ENCODE measurements around the gene SPTBN2. TPM values are rescaled to one million over a fixed set of nuclear protein-coding genes. Genes with fewer than 3 reads are reported as not detected.

The SPTBN2 gene
- total RNA-seq, 1 donor from 2014 or later = 3.2 TPM

DNA sequence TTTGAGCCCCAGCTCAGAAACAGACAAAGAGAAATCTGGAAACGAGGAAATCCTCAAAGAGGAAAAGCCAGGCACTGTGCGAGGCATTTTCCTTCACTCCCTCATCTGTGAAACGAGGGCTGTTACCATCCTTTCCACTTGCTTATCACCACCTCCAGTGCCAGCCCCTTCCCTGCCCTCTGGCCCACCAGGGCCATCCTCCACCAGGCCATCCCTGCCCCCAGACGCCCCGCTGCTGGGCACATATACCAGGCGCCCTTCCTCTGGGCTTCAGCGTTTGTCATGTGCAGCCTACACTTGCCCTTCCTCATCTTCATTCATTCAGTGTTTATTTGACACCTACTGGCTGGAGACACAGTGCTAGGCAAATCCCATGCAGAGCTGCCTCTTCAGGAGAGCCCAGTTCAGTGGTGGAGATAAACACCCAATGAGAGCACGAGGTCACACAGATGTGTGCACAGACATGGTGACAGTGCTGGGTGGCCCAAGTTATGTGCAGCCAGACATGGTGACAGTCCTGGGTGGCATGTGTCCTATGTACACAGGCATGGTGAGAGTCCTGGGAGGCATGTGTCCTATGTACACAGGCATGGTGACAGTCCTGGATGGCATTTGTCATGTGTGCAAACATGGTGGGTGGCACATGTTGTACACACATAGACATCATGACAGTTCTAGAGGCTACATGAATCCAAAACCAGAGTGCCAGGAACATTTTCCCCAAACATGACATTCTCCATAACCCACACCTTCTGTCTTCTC is 9.7 kb downstream of the SPTBN2 start:
- no peak overlapping the region for H3K27ac ChIP-seq
- intact Hi-C loops (cut with DNase I) = no loop called here
- TF ChIP-seq, protein P1, sequence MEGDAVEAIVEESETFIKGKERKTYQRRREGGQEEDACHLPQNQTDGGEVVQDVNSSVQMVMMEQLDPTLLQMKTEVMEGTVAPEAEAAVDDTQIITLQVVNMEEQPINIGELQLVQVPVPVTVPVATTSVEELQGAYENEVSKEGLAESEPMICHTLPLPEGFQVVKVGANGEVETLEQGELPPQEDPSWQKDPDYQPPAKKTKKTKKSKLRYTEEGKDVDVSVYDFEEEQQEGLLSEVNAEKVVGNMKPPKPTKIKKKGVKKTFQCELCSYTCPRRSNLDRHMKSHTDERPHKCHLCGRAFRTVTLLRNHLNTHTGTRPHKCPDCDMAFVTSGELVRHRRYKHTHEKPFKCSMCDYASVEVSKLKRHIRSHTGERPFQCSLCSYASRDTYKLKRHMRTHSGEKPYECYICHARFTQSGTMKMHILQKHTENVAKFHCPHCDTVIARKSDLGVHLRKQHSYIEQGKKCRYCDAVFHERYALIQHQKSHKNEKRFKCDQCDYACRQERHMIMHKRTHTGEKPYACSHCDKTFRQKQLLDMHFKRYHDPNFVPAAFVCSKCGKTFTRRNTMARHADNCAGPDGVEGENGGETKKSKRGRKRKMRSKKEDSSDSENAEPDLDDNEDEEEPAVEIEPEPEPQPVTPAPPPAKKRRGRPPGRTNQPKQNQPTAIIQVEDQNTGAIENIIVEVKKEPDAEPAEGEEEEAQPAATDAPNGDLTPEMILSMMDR (IDR thresholded peaks at IDR 0.05) = no peak

GRCh38 chr11:66718320-66718971 is 10.6 kb downstream of the SPTBN2 start:
- no peaks in the 10 kb centered on the region for H3K27me3 ChIP-seq
- H3K36me3 ChIP-seq = no peaks in the 10 kb centered on the region
- H3K4me3 ChIP-seq = no peak overlapping the region
- H3K4me1 ChIP-seq = no peaks in the 10 kb centered on the region
- DNase-seq (ENCODE audit: low spot score in 2 of 2) = no peak
- H3K9me3 ChIP-seq = no peaks in the 10 kb centered on the region
- H3K27ac ChIP-seq = no peak overlapping the region
- intact Hi-C loops (cut with DNase I) = no loop called here
- TF ChIP-seq, protein P1 (IDR thresholded peaks at IDR 0.05) = no peak

More for the DNA sequence above, 9.7 kb downstream of the SPTBN2 start:
- Histone ChIP-seq H3K4me3 (no peak overlapping the region), H3K9me3 (no peaks in the 10 kb centered on the region), H3K27me3 (no peaks in the 10 kb centered on the region), H3K36me3 (no peaks in the 10 kb centered on the region), H3K4me1 (no peaks in the 10 kb centered on the region)
- DNase-seq (ENCODE audit: low spot score in 2 of 2) = no peak

GRCh38 chr11:66717925-66718319 is 11.1 kb downstream of the SPTBN2 start:
- Histone ChIP-seq H3K4me3 (no peak overlapping the region), H3K4me1 (no peaks in the 10 kb centered on the region), H3K27ac (no peak overlapping the region), H3K27me3 (no peaks in the 10 kb centered on the region), H3K9me3 (no peaks in the 10 kb centered on the region), H3K36me3 (no peaks in the 10 kb centered on the region)
- intact Hi-C loops (cut with DNase I) = no loop called here
- no peak for DNase-seq (ENCODE audit: low spot score in 2 of 2)
- TF ChIP-seq, protein P1 (IDR thresholded peaks at IDR 0.05) = no peak

DNA sequence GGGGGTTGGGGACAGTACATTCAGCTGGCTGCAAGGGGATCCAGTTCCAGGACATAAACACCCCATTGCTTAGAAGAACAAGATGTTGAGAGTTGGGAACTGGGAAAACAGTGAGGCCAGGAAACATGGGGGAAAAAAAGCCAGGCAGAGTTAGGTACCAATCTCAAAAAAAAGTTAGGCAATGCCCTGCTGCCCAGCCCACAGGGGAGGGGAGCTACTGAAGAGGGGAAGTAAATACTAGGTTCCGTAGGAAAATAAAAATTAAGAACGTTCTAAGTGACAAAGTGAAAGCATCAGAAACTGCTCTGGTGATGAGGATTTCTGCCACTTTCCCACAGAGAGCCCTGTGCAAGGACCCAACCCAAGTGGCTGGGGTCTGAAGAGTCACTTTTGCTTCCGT is 12.0 kb downstream of the SPTBN2 start:
- Histone ChIP-seq H3K27ac (no peak overlapping the region), H3K27me3 (no peaks in the 10 kb centered on the region), H3K4me1 (no peaks in the 10 kb centered on the region), H3K9me3 (no peaks in the 10 kb centered on the region), H3K36me3 (no peaks in the 10 kb centered on the region), H3K4me3 (no peak overlapping the region)
- intact Hi-C loops (cut with DNase I) = no loop called here
- TF ChIP-seq, protein P1 (IDR thresholded peaks at IDR 0.05) = no peak
- DNase-seq (ENCODE audit: low spot score in 2 of 2) = no peak

DNA sequence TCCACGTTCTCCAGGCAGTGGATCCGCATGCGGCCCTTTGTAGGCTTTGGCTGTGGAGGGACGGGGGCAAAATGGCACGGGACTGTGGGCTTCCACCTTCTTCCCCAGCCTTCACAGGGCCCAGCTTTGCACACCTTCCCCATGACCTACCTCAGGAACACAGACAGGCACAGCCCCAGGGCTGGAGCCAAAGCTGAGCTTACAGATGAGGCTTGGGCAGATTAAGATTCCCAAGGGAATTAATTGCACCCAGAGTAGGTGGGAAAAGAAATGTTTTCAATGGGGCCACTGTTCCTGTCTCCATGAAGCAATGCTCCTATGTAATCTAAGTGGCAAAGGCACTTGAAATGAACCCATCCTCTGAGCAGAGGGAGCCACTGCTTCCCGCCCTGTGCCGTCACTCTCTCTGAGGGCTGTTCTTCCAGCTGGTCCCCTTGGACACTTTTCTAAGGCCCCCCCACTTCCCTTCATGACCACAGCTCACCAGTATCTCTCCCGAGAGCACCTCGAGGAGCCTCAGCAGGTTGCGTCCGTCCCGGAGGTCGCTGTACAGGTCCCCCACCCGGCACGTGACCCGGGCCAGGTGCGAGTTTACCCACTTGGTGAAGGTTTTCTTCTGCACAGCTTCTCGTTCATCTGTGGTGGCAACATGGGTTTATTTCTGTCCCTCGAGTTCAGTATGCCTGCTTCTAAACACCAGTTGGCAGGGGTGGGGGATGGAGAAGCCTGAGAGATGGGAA is 13.5 kb downstream of the SPTBN2 start:
- intact Hi-C loops (cut with DNase I) = no loop called here
- TF ChIP-seq, protein P1 (IDR thresholded peaks at IDR 0.05) = no peak
- Histone ChIP-seq H3K4me1 (no peaks in the 10 kb centered on the region), H3K4me3 (no peak overlapping the region), H3K27ac (no peak overlapping the region), H3K36me3 (no peaks in the 10 kb centered on the region), H3K9me3 (no peaks in the 10 kb centered on the region), H3K27me3 (no peaks in the 10 kb centered on the region)
- no peak for DNase-seq (ENCODE audit: low spot score in 2 of 2)
